OCI-LY1 (cell line): ENCODE data around the gene EPHA1.
"Not testable (repeated sequence)": the region's sequence is repeated elsewhere in the genome, so short reads cannot be mapped to it uniquely, and the experiment has no call there.

Source experiments
- CTCF ChIP-seq: fragments of 200-600 bp; sonication (generic), shearing (Covaris generic); IDR thresholded peaks from 2 replicates; pipeline ENCODE4 v1.5.1; 2017; ENCODE audit warnings: mild to moderate bottlenecking, antibody characterized with exemption, low read length, moderate library complexity, mixed read lengths
- EZH2 ChIP-seq: fragments of 200-600 bp; sonication (generic), shearing (Covaris generic); IDR thresholded peaks from 2 replicates; pipeline ENCODE4 v1.8.0; 2017; ENCODE audit warnings: borderline replicate concordance, mixed run types, mild to moderate bottlenecking, antibody characterized with exemption, low read length, moderate library complexity, mixed read lengths

DNA sequence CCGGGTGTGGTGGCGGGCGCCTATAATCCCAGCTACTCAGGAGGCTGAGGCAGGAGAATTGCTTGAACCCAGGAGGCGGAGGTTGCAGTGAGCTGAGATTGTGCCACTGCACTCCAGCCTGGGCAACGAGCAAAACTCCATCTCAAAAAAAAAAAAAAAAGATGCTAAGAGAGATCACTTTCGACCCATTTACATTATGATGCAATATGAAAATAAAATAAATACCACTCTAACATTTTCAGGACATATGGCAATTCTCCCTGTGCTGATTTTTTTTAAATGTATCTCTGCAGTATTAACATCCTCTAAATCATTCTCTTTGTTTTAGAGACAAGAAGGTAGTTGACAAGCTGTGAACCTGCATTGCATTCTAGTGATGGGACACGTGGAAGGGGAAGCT is 6.6 kb upstream of the EPHA1 start:
- not testable (repeated sequence) for TF ChIP-seq CTCF, EZH2
